ENCODE data around the gene ZNF334. TPM values are rescaled to one million over a fixed set of nuclear protein-coding genes. Genes with fewer than 3 reads are reported as not detected.

ZNF334 gene
- total and polyA plus RNA-seq, 2 of the 4 experiments (the other 2 are of a cell fraction), result 1.4 to 2.1 TPM

GRCh38 chr20:46509523-46509922 is 3.8 kb downstream of the ZNF334 start:
- H3K9ac ChIP-seq (ENCODE audit: low read depth, low read length), result no peak overlapping the region
- ChIA-PET POLR2A (ENCODE audit: unreplicated experiment) (no interaction called here), CTCF (no interaction called here)
- intact Hi-C loops (cut with micrococcal nuclease), result no loop called here
- no peaks in the 10 kb centered on the region; the same call in 1 of the 2 replicates for H3K27me3 ChIP-seq (ENCODE audit: control insufficient read depth, insufficient read depth, low read length)
- in situ Hi-C loops (cut with MboI; ENCODE audit: low sequenced_read_pairs), result no loop called here
- no peak overlapping the region for H3K4me3 ChIP-seq (ENCODE audit: insufficient read depth, low read depth, low read length)
- no peak overlapping the region for H2BK15ac ChIP-seq (ENCODE audit: low read depth, low read length)
- no peak overlapping the region for H3K4me2 ChIP-seq (ENCODE audit: low read depth, low read length)
- H4K5ac ChIP-seq (ENCODE audit: low read depth, low read length), result no peak overlapping the region
- H3K79me1 ChIP-seq (ENCODE audit: low read depth in 1 of 2, low read length in 2 of 2), result 0 out of 4 replicates have a peak, but pooled peaks cover 0 to 3% of the 10 kb centered on the region in 2 experiments
- no peak overlapping the region for H3K4ac ChIP-seq (ENCODE audit: low read depth, low read length)
- no peak overlapping the region for H2AK5ac ChIP-seq (ENCODE audit: low read depth, low read length)
- H2BK20ac ChIP-seq (ENCODE audit: low read depth, low read length), result no peak overlapping the region
- no CpG with 5 or more reads among the region's 2 CpGs for WGBS, 2 experiments (ENCODE audit: extremely low coverage in 2 of 2, insufficient read length in 1 of 2)
- H2AFZ ChIP-seq (replicated peaks; ENCODE audit: low read length, poor library complexity), result no peak overlapping the region
- H3K36me3 ChIP-seq (ENCODE audit: control insufficient read depth, insufficient read depth, low read length), result no peaks in the 10 kb centered on the region
- no peaks in the 10 kb centered on the region for H3K9me1 ChIP-seq (ENCODE audit: insufficient read depth, low read length)
- dilution Hi-C loops (cut with HindIII; ENCODE audit: low sequenced_read_pairs, unreplicated experiment), result no loop called here
- H3K18ac ChIP-seq (ENCODE audit: low read depth, low read length), result no peak overlapping the region
- H3K23ac ChIP-seq (ENCODE audit: low read depth, low read length), result no peak overlapping the region
- TF ChIP-seq FOS (IDR thresholded peaks at IDR 0.05; ENCODE audit: low read depth, low read length) (no peak), BHLHE40 (IDR thresholded peaks at IDR 0.05; ENCODE audit: low read depth, low read length) (no peak), MAZ (IDR thresholded peaks at IDR 0.05; ENCODE audit: borderline replicate concordance, low read depth, low read length) (no peak), ELK1 (IDR thresholded peaks at IDR 0.05; ENCODE audit: borderline replicate concordance, low read depth, low read length) (no peak), RFX5 (IDR thresholded peaks at IDR 0.05; ENCODE audit: low read depth, low read length) (no peak), RAD21 (IDR thresholded peaks at IDR 0.05; ENCODE audit: low read length) (no peak), CEBPB (IDR thresholded peaks at IDR 0.05; ENCODE audit: low read depth, low read length) (no peak), NFE2L2 (IDR thresholded peaks at IDR 0.05; ENCODE audit: low read depth, low read length) (no peak), CTCF (conservative IDR thresholded peaks at IDR 0.05; ENCODE audit: low read depth, low read length) (no peak), MAFK (IDR thresholded peaks at IDR 0.05; ENCODE audit: low read depth, low read length) (no peak), SMC3 (IDR thresholded peaks at IDR 0.05; ENCODE audit: low read depth, low read length) (no peak), POLR2A (IDR thresholded peaks at IDR 0.05; ENCODE audit: low read depth, low read length) (no peak), CHD1 (IDR thresholded peaks at IDR 0.05; ENCODE audit: low read depth, low read length) (no peak), RCOR1 (IDR thresholded peaks at IDR 0.05; ENCODE audit: insufficient replicate concordance, low read length) (no peak), MXI1 (IDR thresholded peaks at IDR 0.05; ENCODE audit: borderline replicate concordance, low read depth, low read length) (no peak), USF2 (IDR thresholded peaks at IDR 0.05; ENCODE audit: low read depth, low read length) (no peak)
- no peak overlapping the region for H4K8ac ChIP-seq (ENCODE audit: low read depth in 2 of 2, low read length in 2 of 2)
- H4K91ac ChIP-seq (ENCODE audit: insufficient read depth, low read depth, low read length), result no peak overlapping the region
- no peaks in the 10 kb centered on the region for H3K4me1 ChIP-seq (ENCODE audit: control insufficient read depth, insufficient read depth, low read length)
- H3K9me3 ChIP-seq (ENCODE audit: control insufficient read depth, insufficient read depth, low read length), result no peaks in the 10 kb centered on the region
- H3K56ac ChIP-seq (ENCODE audit: extremely low read depth, insufficient read depth, low read length), result no peak overlapping the region
- H2BK120ac ChIP-seq (ENCODE audit: low read depth, low read length), result no peak overlapping the region
- ATAC-seq (ENCODE audit: low read depth) (no peak), DNase-seq (no peak)
- BruUV-seq (replicated peaks), result no TSS peak
- H2BK5ac ChIP-seq (ENCODE audit: low read depth, low read length, poor library complexity, severe bottlenecking), result no peak overlapping the region
- H3K27ac ChIP-seq (ENCODE audit: insufficient read depth, low read length), result no peak overlapping the region
- no peak overlapping the region for H2AK9ac ChIP-seq (replicated peaks; ENCODE audit: low read depth, low read length, poor library complexity)
- no peak overlapping the region for H3K14ac ChIP-seq (replicated peaks; ENCODE audit: low read depth, low read length)
- H4K20me1 ChIP-seq (ENCODE audit: insufficient read depth, low read length), result no peaks in the 10 kb centered on the region
